HG03378 (cell line): ENCODE measurements around the gene VPREB3.
"Not testable (repeated sequence)": the region's sequence is repeated elsewhere in the genome, so short reads cannot be mapped to it uniquely, and the experiment has no call there.

Source experiments
- ATAC-seq: cut with Tn5 transposase; IDR thresholded peaks from one replicate; pipeline ENCODE4 v1.9.1; 2021; ENCODE audit warnings: mild to moderate bottlenecking, moderate library complexity; ENCODE audit not compliant: unreplicated experiment

The VPREB3 gene

GRCh38 chr22:23744485-23744884, 9.7 kb downstream of the VPREB3 start:
- ATAC-seq, result no peak

DNA sequence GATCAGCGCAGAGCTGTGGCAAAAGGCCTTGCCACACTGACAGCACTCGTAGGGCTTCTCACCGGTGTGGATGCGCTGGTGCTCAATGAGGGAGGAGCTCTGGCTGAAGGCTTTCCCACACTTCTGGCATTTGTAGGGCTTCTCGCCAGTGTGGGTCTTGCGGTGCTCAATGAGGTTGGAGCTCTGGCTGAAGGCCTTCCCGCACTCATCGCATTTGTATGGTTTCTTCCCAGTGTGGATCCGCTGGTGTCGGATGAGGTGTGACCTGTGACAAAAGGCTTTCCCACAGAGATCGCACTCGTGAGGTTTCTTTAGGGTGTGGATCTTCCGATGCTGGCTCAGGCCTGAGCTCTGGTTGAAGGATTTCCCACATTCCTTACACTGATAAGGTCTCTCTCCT, 10.2 kb downstream of the VPREB3 start:
- no peak for ATAC-seq

- no peak for ATAC-seq
These were observed 10.9 kb downstream of the VPREB3 start for GRCh38 chr22:23743303-23743705.

DNA sequence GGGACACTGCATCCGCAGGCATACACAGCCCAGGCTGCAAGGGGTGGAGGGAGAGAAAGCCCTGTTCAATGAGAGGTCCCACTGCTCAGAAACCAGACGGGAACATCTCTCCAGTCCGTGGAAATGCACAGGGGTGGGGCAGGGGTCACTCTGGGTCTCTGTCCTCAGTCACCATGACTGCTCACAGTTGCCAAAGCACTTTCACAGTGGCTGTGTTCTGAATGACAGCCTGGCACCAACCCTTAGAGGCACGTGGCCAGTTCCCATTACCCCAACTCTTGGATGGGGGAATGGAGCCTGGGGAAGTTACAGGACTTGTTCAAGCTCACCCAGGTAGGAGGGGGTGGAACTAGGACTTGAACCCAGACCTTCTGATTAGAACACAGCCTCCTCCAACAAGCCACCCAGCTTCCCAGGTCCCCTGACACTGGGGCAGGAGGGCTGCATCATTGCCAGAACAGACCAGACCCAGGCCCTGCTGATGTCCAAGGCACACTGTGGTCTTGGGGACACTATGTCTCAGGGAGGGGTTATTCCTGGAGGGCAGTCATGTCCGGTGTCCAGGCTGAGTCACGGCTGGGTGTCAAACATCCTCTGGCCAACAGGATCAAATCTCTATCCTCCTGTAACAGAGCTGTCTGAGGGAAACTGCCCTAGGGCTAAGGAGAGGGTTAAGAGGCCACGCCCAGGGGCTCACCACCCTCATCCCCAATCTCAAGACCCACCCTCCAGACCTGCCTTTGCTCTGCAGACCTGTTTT, 11.5 kb downstream of the VPREB3 start:
- no peak for ATAC-seq

DNA sequence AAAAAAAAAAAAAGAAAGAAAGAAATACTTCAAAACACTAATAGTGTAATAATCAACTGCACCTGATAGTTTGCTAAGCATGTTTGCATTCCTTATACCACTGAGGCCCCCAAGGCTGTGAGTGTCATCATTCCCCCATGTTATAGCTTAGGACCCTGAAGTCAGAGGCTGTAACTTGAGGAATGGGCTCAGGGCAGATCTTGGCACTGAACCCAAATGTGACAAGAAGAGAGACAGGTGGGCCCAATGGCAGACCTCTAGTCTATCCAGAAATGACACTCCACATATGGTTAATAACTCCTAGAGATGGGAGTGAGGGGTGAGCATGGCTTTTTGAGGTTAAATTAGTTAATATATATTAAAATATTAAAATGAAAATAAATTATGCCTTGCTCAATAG, 16.5 kb downstream of the VPREB3 start:
- no peak for ATAC-seq

- not testable (repeated sequence) for ATAC-seq
These were observed 26.1 kb downstream of the VPREB3 start for GRCh38 chr22:23728108-23728507.

DNA sequence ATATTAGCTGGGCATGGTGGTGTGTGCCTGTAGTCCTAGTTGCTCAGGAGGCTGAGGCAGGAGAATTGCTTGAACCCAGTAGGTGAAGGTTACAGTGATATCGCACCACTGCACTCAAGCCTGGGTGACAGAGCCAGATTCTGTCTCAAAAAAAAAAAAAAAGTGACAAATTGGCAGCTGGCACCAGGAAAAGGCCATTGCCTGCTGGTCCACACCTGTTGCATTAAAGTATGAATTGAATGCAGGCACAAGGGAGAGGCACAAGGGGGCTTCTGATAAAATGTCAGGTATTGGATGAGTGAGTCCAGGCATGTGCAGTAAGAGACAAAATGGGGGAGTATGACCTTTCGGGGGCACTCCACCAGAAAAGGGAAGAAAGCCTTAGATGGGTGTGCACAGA, 31.5 kb downstream of the VPREB3 start:
- ATAC-seq, result no peak

DNA sequence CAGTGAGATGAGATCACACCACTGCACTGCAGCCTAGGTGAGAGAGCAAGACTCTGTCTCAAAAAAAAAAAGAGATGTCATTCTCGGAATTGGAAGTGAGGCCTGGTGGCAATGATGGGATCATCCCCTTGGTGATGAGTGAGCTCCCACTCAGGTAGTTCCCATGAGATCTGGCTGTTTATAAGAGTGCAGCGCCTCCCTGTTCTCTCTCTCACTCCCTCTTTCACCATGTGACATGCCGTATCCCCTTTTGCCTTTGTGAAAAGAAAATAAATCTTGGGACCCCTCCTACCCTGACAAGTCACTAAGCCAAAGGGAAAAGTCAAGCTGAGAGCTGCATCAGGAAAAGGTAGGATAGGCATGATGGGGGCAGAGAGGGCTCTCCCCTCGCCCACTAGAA, 32.1 kb downstream of the VPREB3 start:
- no peak for ATAC-seq

- no peak for ATAC-seq
These were observed 33.4 kb downstream of the VPREB3 start for GRCh38 chr22:23720855-23721254.

DNA sequence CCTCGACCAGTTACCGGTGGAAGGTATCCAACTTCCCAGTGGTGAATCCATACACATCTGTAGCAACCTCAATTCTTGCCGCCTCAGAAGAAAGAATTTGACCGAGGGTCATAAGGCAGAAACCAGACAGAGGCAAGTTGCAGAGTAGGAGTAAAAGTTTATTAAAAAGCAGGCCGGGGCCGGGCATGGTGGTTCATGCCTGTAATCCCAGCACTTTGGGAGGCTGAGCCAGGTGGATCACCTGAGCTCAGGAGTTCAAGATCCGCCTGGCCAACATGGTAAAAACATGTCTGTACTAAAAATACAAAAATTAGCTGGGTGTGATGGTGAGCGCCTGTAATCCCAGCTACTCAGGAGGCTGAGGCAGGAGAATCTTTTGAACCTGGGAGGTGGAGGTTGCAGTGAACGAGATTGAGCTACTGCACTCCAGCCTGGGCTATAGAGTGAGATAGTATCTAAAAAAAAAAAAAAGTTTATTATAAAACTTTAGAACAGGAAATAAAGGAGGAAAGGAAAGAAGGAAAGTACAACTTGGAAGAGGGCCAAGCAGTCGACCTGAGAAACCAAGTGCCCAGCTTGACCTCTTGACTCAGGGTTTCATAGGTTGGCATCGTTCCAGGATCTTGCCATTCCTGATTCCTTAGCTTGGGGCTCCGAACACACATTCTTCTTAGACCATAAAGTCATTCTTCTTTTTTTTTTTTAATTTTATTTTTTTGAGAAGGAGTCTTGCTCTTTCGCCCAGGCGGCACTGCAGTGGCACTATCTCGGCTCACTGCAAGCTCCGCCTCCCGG, 35.7 kb downstream of the VPREB3 start:
- no peak for ATAC-seq

- no peak for ATAC-seq
These were observed 37.1 kb downstream of the VPREB3 start for GRCh38 chr22:23716811-23717801.

GRCh38 chr22:23715806-23716375, 38.3 kb downstream of the VPREB3 start:
- ATAC-seq, result no peak

GRCh38 chr22:23714596-23715578, 39.3 kb downstream of the VPREB3 start:
- ATAC-seq, result no peak

DNA sequence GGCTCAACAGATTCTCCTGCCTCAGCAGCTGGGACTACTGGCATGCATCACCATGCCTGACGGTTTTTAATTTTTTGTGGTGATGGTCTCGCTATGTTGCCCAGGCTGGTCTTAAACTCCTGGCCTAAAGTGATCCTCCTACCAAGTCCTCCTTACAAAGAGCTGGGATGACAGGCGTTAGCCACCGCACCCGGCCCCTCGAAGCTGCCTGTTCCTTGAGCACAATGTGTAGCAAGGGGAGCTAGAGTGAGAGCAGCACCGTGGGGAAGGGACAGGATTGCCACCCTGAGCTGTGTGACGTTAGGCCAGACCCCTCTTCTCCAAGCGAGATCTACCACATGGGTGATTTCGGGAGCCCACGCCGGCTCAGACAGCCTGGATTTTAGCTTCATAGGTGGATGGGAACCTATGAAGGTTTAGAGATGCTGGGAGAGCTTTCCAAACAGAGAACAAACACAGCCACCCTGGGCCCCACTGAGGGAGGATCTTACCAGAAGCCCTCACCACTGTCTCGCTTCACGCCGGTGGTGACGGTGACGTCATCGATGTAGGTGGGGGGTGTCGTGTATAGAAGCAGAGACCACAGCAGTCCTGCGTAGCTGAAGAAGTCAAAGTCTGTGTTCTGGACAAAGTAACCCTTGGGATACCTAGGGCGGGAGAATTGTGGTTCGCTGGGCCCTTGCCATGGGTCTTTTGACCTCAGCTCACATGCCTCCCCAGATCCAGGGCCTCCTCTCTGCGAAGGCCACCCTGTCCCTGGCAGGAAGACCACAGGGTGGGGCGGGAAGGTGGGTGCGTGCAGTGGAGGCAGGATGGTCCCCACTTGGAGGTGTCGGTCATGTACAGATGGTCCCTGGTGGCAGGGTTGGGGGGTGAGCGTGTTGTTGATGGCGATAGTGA, 40.3 kb downstream of the VPREB3 start:
- ATAC-seq, result no peak

GRCh38 chr22:23712256-23712655, 42.0 kb downstream of the VPREB3 start:
- ATAC-seq, result no peak

DNA sequence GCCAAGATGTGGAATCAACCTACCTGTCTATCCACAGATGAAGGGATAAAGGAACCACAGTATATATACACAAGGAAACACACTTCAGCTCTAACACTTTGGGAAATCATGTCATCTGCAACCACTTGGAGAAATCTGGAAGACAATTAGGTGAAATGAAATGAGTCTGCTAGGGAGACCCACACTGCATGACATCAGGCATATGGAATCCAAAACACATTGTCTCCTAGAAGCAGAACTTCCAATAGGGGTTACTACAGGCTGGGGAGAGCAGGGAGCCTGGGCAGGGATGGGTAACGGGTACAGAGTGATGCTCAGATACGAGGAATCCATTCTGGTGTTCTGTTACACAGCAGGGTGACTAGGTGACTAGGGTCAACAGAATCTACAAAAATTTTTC, 45.1 kb downstream of the VPREB3 start:
- ATAC-seq, result no peak

- no peak for ATAC-seq
These were observed 46.0 kb downstream of the VPREB3 start for GRCh38 chr22:23708270-23708669.

DNA sequence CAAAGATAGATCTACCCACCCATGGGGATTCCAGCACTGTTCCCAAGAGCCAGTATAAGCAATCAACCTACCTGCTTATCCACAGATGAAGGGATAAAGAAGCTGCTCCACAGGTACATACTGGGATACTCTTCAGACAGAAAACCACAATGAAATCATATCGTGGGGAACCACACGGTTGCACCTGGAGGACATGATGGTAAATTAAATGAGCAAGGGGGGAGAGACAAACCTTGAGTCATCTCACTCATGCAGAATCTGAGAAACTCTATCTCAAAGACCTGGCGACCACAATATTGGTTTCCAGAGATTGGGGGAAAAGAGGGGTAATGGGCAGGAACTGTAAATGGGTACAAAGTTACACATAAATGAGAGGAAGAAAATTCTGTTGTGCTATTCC, 48.9 kb downstream of the VPREB3 start:
- ATAC-seq, result no peak

- no peak for ATAC-seq
These were observed 49.4 kb downstream of the VPREB3 start for GRCh38 chr22:23704829-23705228.
